Measurements from ENCODE around the gene LTB. TPM values are rescaled to one million over a fixed set of nuclear protein-coding genes. Genes with fewer than 3 reads are reported as not detected.

The LTB gene
- total and polyA plus RNA-seq, 9 of the 15 experiments (the other 6 are each of a cell fraction or from before 2014, with no cell fraction given) = 0.07 to 0.51 TPM; not detected in 7

- TF ChIP-seq ZNF318 (IDR thresholded peaks at IDR 0.05; ENCODE audit: borderline replicate concordance in 1 of 2, low read depth in 1 of 2) (0 out of 4 replicates have a peak, but pooled peaks of 1 of the 2 experiments have one; percentile 52), SMARCE1 (IDR thresholded peaks at IDR 0.05) (peak; percentile 73; the same call in 1 of the 2 replicates), HBP1 (CRISPR knock-in tag; IDR thresholded peaks at IDR 0.05) (0 out of 2 replicates have a peak, but pooled peaks have one; percentile 33), THRAP3 (IDR thresholded peaks at IDR 0.05; ENCODE audit: borderline replicate concordance) (peak; percentile 62; the same call in 1 of the 2 replicates), HDAC1 (IDR thresholded peaks at IDR 0.05) (0 out of 4 replicates have a peak, but pooled peaks of 1 of the 2 experiments have one; percentile 39), MECOM (CRISPR knock-in tag; IDR thresholded peaks at IDR 0.05) (0 out of 2 replicates have a peak, but pooled peaks have one; percentile 29), NEUROD1 (IDR thresholded peaks at IDR 0.05; ENCODE audit: borderline replicate concordance, low read depth, low read length, partially characterized antibody) (peak; percentile 12), TRIM25 (IDR thresholded peaks at IDR 0.05; ENCODE audit: borderline replicate concordance) (peak; percentile 82; the same call in 1 of the 2 replicates), ZNF175 (CRISPR knock-in tag; IDR thresholded peaks at IDR 0.05; ENCODE audit: low read depth) (0 out of 2 replicates have a peak, but pooled peaks have one; percentile 15), MCM5 (IDR thresholded peaks at IDR 0.05; ENCODE audit: low read depth) (0 out of 2 replicates have a peak, but pooled peaks have one; percentile 93), ETV6 (IDR thresholded peaks at IDR 0.05; ENCODE audit: borderline replicate concordance in 1 of 2, low read depth in 2 of 2, low read length in 1 of 2) (peak in 1 of 2 experiments; percentile 10; a peak in 1 of 4 replicates), ETV6 (CRISPR knock-in tag; IDR thresholded peaks at IDR 0.05; ENCODE audit: borderline replicate concordance) (0 out of 2 replicates have a peak, but pooled peaks have one; percentile 19), SRSF1 (IDR thresholded peaks at IDR 0.05; ENCODE audit: low read depth, low read length) (no peak), PYGO2 (tag; IDR thresholded peaks at IDR 0.05) (no peak), HDAC2 (IDR thresholded peaks at IDR 0.05) (no peak; the same call in 1 of the 2 replicates)
Measured at GRCh38 chr6:31621320-31621939, 39.2 kb upstream of the LTB start (continued).

Measured in K562 (cell line).